Epidermal melanocyte (primary cell): Measurements from ENCODE around the gene HBS1L.
"Not testable (repeated sequence)": the region's sequence is repeated elsewhere in the genome, so short reads cannot be mapped to it uniquely, and the experiment has no call there.

Source experiments
- DNase-seq: peaks from one replicate; pipeline ENCODE4 v3.0.0; 2011; ENCODE audit warnings: low spot score; ENCODE audit not compliant: insufficient read length

HBS1L gene

GRCh38 chr6:135075018-135075417 is 20.4 kb upstream of the HBS1L start:
- no peak for DNase-seq

GRCh38 chr6:135073756-135074393 is 19.3 kb upstream of the HBS1L start:
- DNase-seq, result no peak

GRCh38 chr6:135073217-135073616 is 18.6 kb upstream of the HBS1L start:
- DNase-seq, result no peak

GRCh38 chr6:135072753-135073152 is 18.1 kb upstream of the HBS1L start:
- DNase-seq, result no peak

GRCh38 chr6:135071541-135071940 is 16.9 kb upstream of the HBS1L start:
- no peak for DNase-seq

GRCh38 chr6:135067911-135068310 is 13.3 kb upstream of the HBS1L start:
- peak; percentile 46 for DNase-seq

GRCh38 chr6:135066806-135067205 is 12.2 kb upstream of the HBS1L start:
- DNase-seq, result no peak

- DNase-seq, result no peak
Measured at GRCh38 chr6:135066397-135066796, 11.8 kb upstream of the HBS1L start.

- DNase-seq, result peak; percentile 34
Measured at GRCh38 chr6:135064586-135064985, 10.0 kb upstream of the HBS1L start.

- no peak for DNase-seq
Measured at GRCh38 chr6:135063926-135064325, 9.3 kb upstream of the HBS1L start.

GRCh38 chr6:135062735-135063134 is 8.1 kb upstream of the HBS1L start:
- no peak for DNase-seq

GRCh38 chr6:135060076-135060475 is 5.5 kb upstream of the HBS1L start:
- no peak for DNase-seq

GRCh38 chr6:135058299-135058698 is 3.7 kb upstream of the HBS1L start:
- not testable (repeated sequence) for DNase-seq

GRCh38 chr6:135056632-135057031 is 2.0 kb upstream of the HBS1L start:
- DNase-seq, result no peak

GRCh38 chr6:135054226-135054568 is 425 bp downstream of the HBS1L start:
- no peak for DNase-seq

- DNase-seq, result no peak
Measured at GRCh38 chr6:135053406-135053805, 1.2 kb downstream of the HBS1L start.

- no peak for DNase-seq
Measured at GRCh38 chr6:135052939-135053338, 1.7 kb downstream of the HBS1L start.

- DNase-seq, result no peak
Measured at GRCh38 chr6:135048915-135049314, 5.7 kb downstream of the HBS1L start.

- no peak for DNase-seq
Measured at GRCh38 chr6:135047336-135047735, 7.3 kb downstream of the HBS1L start.

- DNase-seq, result no peak
Measured at GRCh38 chr6:135046912-135047311, 7.7 kb downstream of the HBS1L start.

GRCh38 chr6:135044639-135045038 is 10.0 kb downstream of the HBS1L start:
- no peak for DNase-seq

GRCh38 chr6:135043846-135044245 is 10.8 kb downstream of the HBS1L start:
- no peak for DNase-seq

- no peak for DNase-seq
Measured at GRCh38 chr6:135043364-135043763, 11.3 kb downstream of the HBS1L start.

- DNase-seq, result no peak
Measured at GRCh38 chr6:135038335-135038734, 16.3 kb downstream of the HBS1L start.
